ENCODE results near the gene SAG. TPM values are rescaled to one million over a fixed set of nuclear protein-coding genes. Genes with fewer than 3 reads are reported as not detected.

Gene SAG
- total RNA-seq, 1 donor from 2014 or later: not detected

DNA sequence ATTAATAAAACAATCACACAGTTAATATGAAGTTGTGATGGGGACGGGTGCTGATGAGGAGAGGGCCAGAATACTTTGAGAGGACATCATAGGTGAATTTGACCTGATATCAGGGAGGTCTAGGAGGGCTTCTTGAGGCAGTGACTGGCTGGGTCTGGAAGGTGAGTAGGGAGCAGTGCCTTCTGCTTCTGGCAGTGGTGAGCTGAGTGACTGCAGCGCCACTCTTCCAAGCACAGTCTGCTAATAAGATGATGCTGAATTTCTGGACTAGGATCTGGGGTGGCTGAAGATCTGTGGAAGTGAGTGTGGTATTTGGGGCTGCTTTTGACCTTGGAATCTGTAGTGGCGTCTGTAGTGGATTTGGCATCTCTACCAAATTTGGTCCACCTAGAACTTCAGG lies 52.2 kb downstream of the SAG start:
- H3K27ac ChIP-seq (ENCODE audit: low read depth, low read length): no peak overlapping the region
- H3K9me3 ChIP-seq (ENCODE audit: control insufficient read depth in 3 of 3, low read length in 3 of 3): no peaks in the 10 kb centered on the region
- H3K9ac ChIP-seq (ENCODE audit: low read depth in 1 of 3, low read length in 3 of 3): no peak overlapping the region
- no peak overlapping the region for H3K4me3 ChIP-seq (ENCODE audit: low read length in 3 of 3)
- no peaks in the 10 kb centered on the region for H3K36me3 ChIP-seq (ENCODE audit: control insufficient read depth in 3 of 3, insufficient read depth in 3 of 3, low read length in 3 of 3)
- H3K4me1 ChIP-seq (ENCODE audit: control insufficient read depth in 3 of 3, insufficient read depth in 3 of 3, low read length in 3 of 3): peaks cover 17 to 21% (median 18%) of the 10 kb centered on the region in 3 donors
- H3K27me3 ChIP-seq (ENCODE audit: control insufficient read depth in 3 of 3, insufficient read depth in 3 of 3, low read length in 3 of 3): no peaks in the 10 kb centered on the region

DNA sequence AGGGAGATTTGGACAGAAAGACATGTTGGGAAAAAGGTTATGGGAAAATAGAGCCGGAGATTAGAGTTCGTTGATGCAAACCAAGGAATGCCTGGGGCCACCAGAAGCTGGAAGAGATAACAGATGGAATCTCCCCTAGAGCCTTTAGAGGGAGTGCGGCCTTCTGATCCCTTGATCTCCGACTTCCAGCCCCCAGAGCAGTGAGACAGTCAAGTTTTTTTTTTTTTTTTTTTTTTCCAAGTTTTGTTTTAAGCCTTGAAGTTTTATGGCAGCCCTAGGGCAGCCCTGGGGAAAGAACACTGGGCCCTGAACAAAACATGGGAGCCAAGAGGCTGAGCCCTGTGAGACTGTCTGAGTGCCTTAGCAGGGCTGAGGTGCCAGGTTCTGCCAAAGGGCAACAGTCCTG lies 53.2 kb downstream of the SAG start:
- H3K9me3 ChIP-seq (ENCODE audit: control insufficient read depth in 3 of 3, low read length in 3 of 3): no peaks in the 10 kb centered on the region

DNA sequence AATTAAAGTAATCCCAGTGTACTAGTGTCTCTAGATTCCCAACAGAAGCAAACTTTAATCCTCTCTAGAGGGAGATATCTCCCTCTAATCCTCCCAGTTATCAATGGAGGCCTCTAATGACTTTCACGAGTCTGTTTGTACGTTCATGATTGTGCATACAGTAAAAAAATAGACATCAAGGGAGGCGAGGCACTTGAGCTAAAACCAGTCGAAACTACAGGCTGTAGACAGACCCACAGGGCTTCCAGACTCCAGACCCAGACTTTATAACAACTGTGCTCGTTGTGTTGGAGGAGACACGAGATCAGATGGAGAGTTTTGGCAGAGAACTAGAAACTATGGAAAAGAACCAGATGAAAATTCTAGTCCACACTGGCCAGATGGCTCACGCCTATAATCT lies 53.7 kb downstream of the SAG start:
- H3K27ac ChIP-seq (ENCODE audit: low read depth, low read length): peak overlapping the region; percentile 4

More for the DNA sequence above, 53.2 kb downstream of the SAG start:
- H3K4me3 ChIP-seq (ENCODE audit: low read length in 3 of 3): no peak overlapping the region
- peaks cover 9 to 12% (median 10%) of the 10 kb centered on the region in 3 donors for H3K4me1 ChIP-seq (ENCODE audit: control insufficient read depth in 3 of 3, insufficient read depth in 3 of 3, low read length in 3 of 3)
- no peaks in the 10 kb centered on the region for H3K36me3 ChIP-seq (ENCODE audit: control insufficient read depth in 3 of 3, insufficient read depth in 3 of 3, low read length in 3 of 3)
- no peaks in the 10 kb centered on the region for H3K27me3 ChIP-seq (ENCODE audit: control insufficient read depth in 3 of 3, insufficient read depth in 3 of 3, low read length in 3 of 3)
- peak overlapping the region; percentile 4 for H3K27ac ChIP-seq (ENCODE audit: low read depth, low read length)
- no peak overlapping the region for H3K9ac ChIP-seq (ENCODE audit: low read depth in 1 of 3, low read length in 3 of 3)

DNA sequence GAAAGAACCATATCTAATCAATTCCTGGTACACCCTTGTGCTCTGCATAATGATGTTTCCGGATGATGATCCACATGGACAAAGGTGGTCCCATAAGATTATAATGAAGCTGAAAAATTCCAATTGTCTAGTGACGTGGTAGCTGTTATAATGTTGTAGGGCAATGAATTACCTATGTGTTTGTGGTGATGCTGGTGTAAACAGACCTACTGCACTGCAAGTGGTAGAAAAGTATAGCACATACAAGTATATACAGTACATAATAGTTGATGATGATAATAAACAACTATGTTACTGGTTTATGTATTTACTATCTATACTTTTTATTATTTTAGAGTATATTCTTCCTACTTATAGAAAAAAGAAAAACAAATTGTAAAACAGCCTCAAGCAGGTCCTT lies 55.1 kb downstream of the SAG start:
- H3K27ac ChIP-seq (ENCODE audit: low read depth, low read length): no peak overlapping the region
- no peak overlapping the region for H3K9ac ChIP-seq (ENCODE audit: low read depth in 1 of 3, low read length in 3 of 3)
- H3K27me3 ChIP-seq (ENCODE audit: control insufficient read depth in 3 of 3, insufficient read depth in 3 of 3, low read length in 3 of 3): no peaks in the 10 kb centered on the region
- H3K36me3 ChIP-seq (ENCODE audit: control insufficient read depth in 3 of 3, insufficient read depth in 3 of 3, low read length in 3 of 3): peaks cover 0 to 2% (median 0%) of the 10 kb centered on the region in 3 donors
- no peak overlapping the region for H3K4me3 ChIP-seq (ENCODE audit: low read length in 3 of 3)
- H3K9me3 ChIP-seq (ENCODE audit: control insufficient read depth in 3 of 3, low read length in 3 of 3): no peaks in the 10 kb centered on the region
- H3K4me1 ChIP-seq (ENCODE audit: control insufficient read depth in 3 of 3, insufficient read depth in 3 of 3, low read length in 3 of 3): peaks cover 0 to 6% (median 2%) of the 10 kb centered on the region in 3 donors

More for the DNA sequence above, 53.7 kb downstream of the SAG start:
- Histone ChIP-seq H3K9me3 (ENCODE audit: control insufficient read depth in 3 of 3, low read length in 3 of 3) (no peaks in the 10 kb centered on the region), H3K4me1 (ENCODE audit: control insufficient read depth in 3 of 3, insufficient read depth in 3 of 3, low read length in 3 of 3) (peaks cover 6 to 7% (median 7%) of the 10 kb centered on the region in 3 donors), H3K4me3 (ENCODE audit: low read length in 3 of 3) (no peak overlapping the region), H3K27me3 (ENCODE audit: control insufficient read depth in 3 of 3, insufficient read depth in 3 of 3, low read length in 3 of 3) (no peaks in the 10 kb centered on the region), H3K36me3 (ENCODE audit: control insufficient read depth in 3 of 3, insufficient read depth in 3 of 3, low read length in 3 of 3) (peaks cover 0 to 2% (median 0%) of the 10 kb centered on the region in 3 donors), H3K9ac (ENCODE audit: low read depth in 1 of 3, low read length in 3 of 3) (no peak overlapping the region)

DNA sequence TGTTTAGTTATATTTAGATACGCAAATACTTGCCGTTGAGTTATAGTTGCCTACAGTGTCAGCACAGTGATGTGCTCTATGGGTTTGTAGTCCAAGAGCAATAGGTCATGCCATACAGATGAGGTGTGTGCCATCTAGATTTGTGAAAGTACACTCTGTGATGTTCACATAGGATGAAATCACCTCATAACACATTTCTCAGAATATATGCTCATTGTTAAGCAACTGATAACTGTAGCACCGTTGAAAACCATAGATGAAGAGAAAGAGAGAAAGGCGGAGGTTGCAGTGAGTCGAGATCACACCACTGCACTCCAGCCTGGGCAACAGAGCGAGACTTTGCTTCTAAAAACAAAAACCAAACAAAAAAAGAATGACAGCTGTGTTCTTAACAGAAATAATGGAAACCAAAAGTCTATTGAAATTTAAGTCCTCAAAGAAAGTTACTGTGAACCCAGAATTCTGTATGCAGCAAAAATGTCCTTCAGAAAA lies 56.2 kb downstream of the SAG start:
- Histone ChIP-seq H3K27me3 (ENCODE audit: control insufficient read depth in 3 of 3, insufficient read depth in 3 of 3, low read length in 3 of 3) (no peaks in the 10 kb centered on the region), H3K9ac (ENCODE audit: low read depth in 1 of 3, low read length in 3 of 3) (no peak overlapping the region), H3K27ac (ENCODE audit: low read depth, low read length) (no peak overlapping the region), H3K4me1 (ENCODE audit: control insufficient read depth in 3 of 3, insufficient read depth in 3 of 3, low read length in 3 of 3) (peaks cover 2 to 8% (median 2%) of the 10 kb centered on the region in 3 donors), H3K9me3 (ENCODE audit: control insufficient read depth in 3 of 3, low read length in 3 of 3) (no peaks in the 10 kb centered on the region), H3K4me3 (ENCODE audit: low read length in 3 of 3) (no peak overlapping the region), H3K36me3 (ENCODE audit: control insufficient read depth in 3 of 3, insufficient read depth in 3 of 3, low read length in 3 of 3) (peaks cover 0 to 2% (median 0%) of the 10 kb centered on the region in 3 donors)

DNA sequence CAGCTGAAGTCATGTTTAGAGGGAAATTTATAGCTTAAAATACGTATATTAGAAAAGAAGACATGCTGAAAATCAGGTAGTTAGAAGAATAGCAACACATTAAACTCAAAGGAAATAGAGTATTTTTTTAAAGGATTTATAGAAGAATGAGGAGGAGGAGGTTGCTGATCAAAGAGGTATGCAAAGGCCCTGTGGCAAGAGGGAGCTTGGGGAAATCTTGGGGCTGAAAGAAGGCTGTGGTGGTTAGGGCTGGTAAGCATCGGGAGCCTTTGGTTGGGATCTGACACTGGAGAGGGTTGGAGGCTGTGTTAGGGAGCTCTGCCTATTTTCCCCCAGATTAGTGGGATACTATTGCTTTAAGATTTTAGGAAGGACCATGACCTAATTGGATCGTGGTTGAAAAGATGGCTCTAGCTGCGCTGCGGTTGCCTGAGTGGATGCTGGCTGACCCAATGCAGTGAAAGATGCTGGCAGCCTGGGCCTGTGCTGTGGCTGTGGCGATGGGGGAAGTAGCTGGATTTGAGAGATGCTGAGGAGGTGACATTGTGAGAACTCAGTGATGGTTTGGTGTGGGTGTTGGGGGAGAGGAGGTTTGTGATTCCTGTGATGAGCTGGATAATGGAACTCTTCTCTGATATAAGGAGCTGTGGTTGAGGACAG lies 58.4 kb downstream of the SAG start:
- Histone ChIP-seq H3K4me1 (ENCODE audit: control insufficient read depth in 3 of 3, insufficient read depth in 3 of 3, low read length in 3 of 3) (peaks cover under 1 to 10% (median 7%) of the 10 kb centered on the region in 3 donors), H3K9ac (ENCODE audit: low read depth in 1 of 3, low read length in 3 of 3) (no peak overlapping the region), H3K27ac (ENCODE audit: low read depth, low read length) (no peak overlapping the region), H3K36me3 (ENCODE audit: control insufficient read depth in 3 of 3, insufficient read depth in 3 of 3, low read length in 3 of 3) (peaks cover 0 to 2% (median 0%) of the 10 kb centered on the region in 3 donors), H3K27me3 (ENCODE audit: control insufficient read depth in 3 of 3, insufficient read depth in 3 of 3, low read length in 3 of 3) (no peaks in the 10 kb centered on the region), H3K4me3 (ENCODE audit: low read length in 3 of 3) (no peak overlapping the region), H3K9me3 (ENCODE audit: control insufficient read depth in 3 of 3, low read length in 3 of 3) (no peaks in the 10 kb centered on the region)

DNA sequence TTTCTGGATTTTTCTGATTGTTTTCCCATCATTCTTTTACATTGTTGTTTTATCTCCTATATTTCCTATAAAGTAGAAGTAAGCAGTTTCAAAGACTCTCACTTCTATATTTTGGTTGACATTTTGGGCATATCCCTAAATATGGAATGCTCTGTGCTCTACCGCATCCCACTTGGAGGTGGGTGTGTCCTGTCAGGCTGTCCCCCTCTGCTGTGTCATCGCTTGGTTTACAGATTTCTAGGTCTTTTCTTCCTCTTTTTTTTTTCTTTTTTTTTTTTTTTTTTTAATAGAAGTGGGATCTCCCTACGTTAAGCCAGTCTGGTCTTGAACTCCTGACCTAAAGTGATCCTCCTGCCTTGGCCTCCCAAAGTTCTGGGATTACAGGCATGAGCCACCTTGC lies 60.0 kb downstream of the SAG start:
- H3K4me1 ChIP-seq (ENCODE audit: control insufficient read depth in 3 of 3, insufficient read depth in 3 of 3, low read length in 3 of 3): peaks cover 0 to 10% (median 6%) of the 10 kb centered on the region in 3 donors
- no peaks in the 10 kb centered on the region for H3K9me3 ChIP-seq (ENCODE audit: control insufficient read depth in 3 of 3, low read length in 3 of 3)
- H3K4me3 ChIP-seq (ENCODE audit: low read length in 3 of 3): no peak overlapping the region
- H3K9ac ChIP-seq (ENCODE audit: low read depth in 1 of 3, low read length in 3 of 3): no peak overlapping the region
- H3K36me3 ChIP-seq (ENCODE audit: control insufficient read depth in 3 of 3, insufficient read depth in 3 of 3, low read length in 3 of 3): peaks cover 0 to 2% (median 0%) of the 10 kb centered on the region in 3 donors
- H3K27me3 ChIP-seq (ENCODE audit: control insufficient read depth in 3 of 3, insufficient read depth in 3 of 3, low read length in 3 of 3): no peaks in the 10 kb centered on the region
- H3K27ac ChIP-seq (ENCODE audit: low read depth, low read length): no peak overlapping the region

DNA sequence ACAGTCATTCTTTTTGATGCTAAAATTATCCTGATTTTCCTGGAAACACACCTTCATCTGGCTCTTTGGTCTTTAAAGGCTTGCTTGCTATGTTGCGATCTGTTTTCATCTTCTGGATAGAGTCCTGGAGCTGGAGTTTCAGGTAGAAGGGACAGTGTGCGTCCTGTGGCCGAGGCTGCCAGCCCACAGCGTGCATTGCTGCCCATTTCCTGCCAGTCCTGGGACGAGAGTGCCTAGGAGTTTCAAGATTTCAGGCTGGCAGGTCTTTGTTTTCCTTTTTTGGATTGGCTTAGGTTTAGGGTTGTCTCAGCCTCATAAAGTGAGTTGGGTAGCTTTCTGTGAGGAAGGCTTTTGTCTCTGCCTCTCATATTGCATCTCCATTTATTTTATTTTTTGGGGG lies 61.1 kb downstream of the SAG start:
- H3K4me3 ChIP-seq (ENCODE audit: low read length in 3 of 3): no peak overlapping the region
- H3K9ac ChIP-seq (ENCODE audit: low read depth in 1 of 3, low read length in 3 of 3): no peak overlapping the region
- no peaks in the 10 kb centered on the region for H3K27me3 ChIP-seq (ENCODE audit: control insufficient read depth in 3 of 3, insufficient read depth in 3 of 3, low read length in 3 of 3)
- no peak overlapping the region for H3K27ac ChIP-seq (ENCODE audit: low read depth, low read length)
- H3K36me3 ChIP-seq (ENCODE audit: control insufficient read depth in 3 of 3, insufficient read depth in 3 of 3, low read length in 3 of 3): peaks cover 0 to 2% (median 0%) of the 10 kb centered on the region in 3 donors
- H3K4me1 ChIP-seq (ENCODE audit: control insufficient read depth in 3 of 3, insufficient read depth in 3 of 3, low read length in 3 of 3): peaks cover 0 to 10% (median 6%) of the 10 kb centered on the region in 3 donors
- H3K9me3 ChIP-seq (ENCODE audit: control insufficient read depth in 3 of 3, low read length in 3 of 3): no peaks in the 10 kb centered on the region

DNA sequence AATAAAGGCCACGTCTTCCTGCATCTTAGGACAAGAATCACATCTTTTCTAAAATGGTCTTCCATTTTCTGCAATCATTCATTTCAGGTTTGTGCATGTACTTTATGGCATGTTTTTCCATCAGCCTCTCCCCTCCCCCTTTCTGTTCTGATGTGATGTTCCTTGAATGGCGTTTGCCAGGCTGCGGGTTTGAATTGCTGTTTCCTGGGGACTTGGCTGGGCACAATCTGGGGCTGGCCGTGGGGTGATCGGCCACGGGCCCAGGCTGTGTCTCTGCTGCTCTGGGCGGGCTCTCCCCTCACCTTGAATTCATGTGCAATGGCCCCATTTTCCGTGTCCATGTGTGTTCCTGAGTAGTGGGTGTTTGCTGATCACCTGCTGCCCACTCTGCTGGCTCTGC lies 61.8 kb downstream of the SAG start:
- Histone ChIP-seq H3K4me1 (ENCODE audit: control insufficient read depth in 3 of 3, insufficient read depth in 3 of 3, low read length in 3 of 3) (peaks cover 0 to 10% (median 6%) of the 10 kb centered on the region in 3 donors), H3K9ac (ENCODE audit: low read depth in 1 of 3, low read length in 3 of 3) (no peak overlapping the region), H3K9me3 (ENCODE audit: control insufficient read depth in 3 of 3, low read length in 3 of 3) (no peaks in the 10 kb centered on the region), H3K27ac (ENCODE audit: low read depth, low read length) (no peak overlapping the region), H3K4me3 (ENCODE audit: low read length in 3 of 3) (no peak overlapping the region), H3K27me3 (ENCODE audit: control insufficient read depth in 3 of 3, insufficient read depth in 3 of 3, low read length in 3 of 3) (no peaks in the 10 kb centered on the region), H3K36me3 (ENCODE audit: control insufficient read depth in 3 of 3, insufficient read depth in 3 of 3, low read length in 3 of 3) (peaks cover 0 to 2% (median 0%) of the 10 kb centered on the region in 3 donors)

DNA sequence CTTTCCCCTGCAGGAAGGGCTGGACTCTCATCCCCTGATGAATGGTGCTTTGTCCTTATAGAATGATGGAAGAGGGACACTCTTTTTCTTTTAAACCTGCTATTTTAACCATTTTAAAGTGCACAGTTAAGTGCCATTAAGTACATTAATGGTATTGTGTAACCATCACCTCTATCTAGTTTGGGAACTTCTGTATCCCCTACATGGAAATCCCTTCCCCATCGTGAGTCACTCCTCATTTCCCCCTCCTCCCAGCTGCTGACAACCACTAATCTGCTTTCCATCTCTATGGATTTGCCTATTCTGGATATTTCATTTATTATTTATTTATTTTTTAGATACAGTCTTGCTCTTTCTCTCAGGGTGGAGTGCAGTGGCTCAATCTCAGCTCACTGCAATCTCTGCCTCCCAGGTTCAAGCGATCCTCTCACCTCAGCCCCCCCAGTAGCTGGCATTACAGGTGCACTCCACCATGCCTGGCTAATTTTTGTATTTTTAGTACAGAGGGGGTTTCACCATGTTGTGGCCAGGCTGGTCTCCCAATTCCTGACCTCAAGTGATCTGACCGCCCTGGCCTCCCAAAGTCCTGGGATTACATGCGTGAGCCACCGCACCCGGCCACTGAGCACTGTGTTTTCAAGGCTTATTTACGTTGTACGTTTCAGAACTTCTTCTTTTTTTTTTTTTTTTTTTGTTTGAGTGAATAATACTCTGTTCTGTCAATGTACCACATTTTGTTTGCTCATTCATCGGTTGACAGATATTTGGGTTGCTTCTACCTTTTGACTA lies 62.5 kb downstream of the SAG start:
- Histone ChIP-seq H3K9ac (ENCODE audit: low read depth in 1 of 3, low read length in 3 of 3) (no peak overlapping the region), H3K27me3 (ENCODE audit: control insufficient read depth in 3 of 3, insufficient read depth in 3 of 3, low read length in 3 of 3) (no peaks in the 10 kb centered on the region), H3K4me3 (ENCODE audit: low read length in 3 of 3) (no peak overlapping the region), H3K27ac (ENCODE audit: low read depth, low read length) (no peak overlapping the region), H3K36me3 (ENCODE audit: control insufficient read depth in 3 of 3, insufficient read depth in 3 of 3, low read length in 3 of 3) (peaks cover 0 to 2% (median 0%) of the 10 kb centered on the region in 3 donors), H3K9me3 (ENCODE audit: control insufficient read depth in 3 of 3, low read length in 3 of 3) (no peaks in the 10 kb centered on the region), H3K4me1 (ENCODE audit: control insufficient read depth in 3 of 3, insufficient read depth in 3 of 3, low read length in 3 of 3) (peaks cover 0 to 10% (median 6%) of the 10 kb centered on the region in 3 donors)
